HepG2 (cell line): Measurements from ENCODE around the gene STK11. TPM values are rescaled to one million over a fixed set of nuclear protein-coding genes. Genes with fewer than 3 reads are reported as not detected.

Experiments used
- ARNT ChIP-seq: fragments of 450-650 bp; IDR thresholded peaks from 2 replicates; pipeline ENCODE4 v1.6.1; 2017
- CBFB ChIP-seq: sonication (generic); formaldehyde crosslinking; IDR thresholded peaks from 2 replicates; pipeline ENCODE4 v1.4.0; 2020; ENCODE audit warnings: missing genetic modification reagents
- CBX2 ChIP-seq, 2 experiments: fragments of 200-600 bp in 1 of 2; sonication (generic); formaldehyde crosslinking in 1 of 2; IDR thresholded peaks; 2 replicates each; pipeline versions ENCODE4 v1.7.0 to v1.8.1; 2018 to 2022; ENCODE audit warnings: low read depth in 2 of 2, low read length in 1 of 2, mild to moderate bottlenecking in 1 of 2, missing genetic modification reagents in 1 of 2
- CBX5 ChIP-seq: sonication (generic); formaldehyde crosslinking; IDR thresholded peaks from 2 replicates; pipeline ENCODE4 v1.4.0; 2020; ENCODE audit warnings: missing genetic modification reagents, borderline replicate concordance
- FOXA3 ChIP-seq: IDR thresholded peaks from 2 replicates; pipeline ENCODE4 v1.6.1; 2016; ENCODE audit warnings: missing genetic modification reagents, missing compliant biosample characterization
- GLI4 ChIP-seq: sonication (generic); formaldehyde crosslinking; IDR thresholded peaks from 2 replicates; pipeline ENCODE4 v1.5.1; 2020; ENCODE audit warnings: missing genetic modification reagents, mild to moderate bottlenecking, moderate library complexity, borderline replicate concordance
- GZF1 ChIP-seq: sonication (generic); formaldehyde crosslinking; IDR thresholded peaks from 2 replicates; pipeline ENCODE4 v1.5.1; 2020; ENCODE audit warnings: mild to moderate bottlenecking, missing genetic modification reagents
- HOXA9 ChIP-seq: sonication (generic); formaldehyde crosslinking; IDR thresholded peaks from 2 replicates; pipeline ENCODE4 v1.8.1; 2022; ENCODE audit warnings: missing genetic modification reagents, mild to moderate bottlenecking, moderate library complexity, borderline replicate concordance
- MXD4 ChIP-seq: IDR thresholded peaks from 2 replicates; pipeline ENCODE4 v1.6.1; 2016; ENCODE audit warnings: mild to moderate bottlenecking, missing biosample characterization, missing genetic modification reagents
- SP140L ChIP-seq: sonication (generic); formaldehyde crosslinking; IDR thresholded peaks from 2 replicates; pipeline ENCODE4 v1.4.0; 2020; ENCODE audit warnings: missing genetic modification reagents, borderline replicate concordance
- SPEN ChIP-seq: sonication (generic); formaldehyde crosslinking; IDR thresholded peaks from 2 replicates; pipeline ENCODE4 v1.5.1; 2020; ENCODE audit warnings: low read depth, mild to moderate bottlenecking, missing genetic modification reagents
- YEATS4 ChIP-seq: sonication (generic); formaldehyde crosslinking; IDR thresholded peaks from 2 replicates; pipeline ENCODE4 v1.4.0; 2020; ENCODE audit warnings: missing genetic modification reagents, borderline replicate concordance
- ZNF121 ChIP-seq: sonication (generic); formaldehyde crosslinking; IDR thresholded peaks from 2 replicates; pipeline ENCODE4 v1.5.0; 2020; ENCODE audit warnings: mild to moderate bottlenecking, missing genetic modification reagents
- ZNF335 ChIP-seq: sonication (generic); formaldehyde crosslinking; IDR thresholded peaks from 2 replicates; pipeline ENCODE4 v1.4.0; 2020; ENCODE audit warnings: missing genetic modification reagents
- ZNF34 ChIP-seq: sonication (generic); formaldehyde crosslinking; IDR thresholded peaks from 2 replicates; pipeline ENCODE4 v1.4.0; 2020; ENCODE audit warnings: mild to moderate bottlenecking, missing genetic modification reagents, borderline replicate concordance
- ZNF567 ChIP-seq: sonication (generic); formaldehyde crosslinking; IDR thresholded peaks from 2 replicates; pipeline ENCODE4 v1.8.1; 2023; ENCODE audit warnings: mild to moderate bottlenecking, missing genetic modification reagents, borderline replicate concordance
- ZNF605 ChIP-seq: sonication (generic); formaldehyde crosslinking; IDR thresholded peaks from 2 replicates; pipeline ENCODE4 v1.8.0; 2022; ENCODE audit warnings: mild to moderate bottlenecking, missing genetic modification reagents
- polyA plus RNA-seq, 8 experiments: library from polyadenylated mRNA; depleted of rRNA in 3 of 8; stranded (reverse) in 7 of 8; unstranded in 1 of 8; fragments of >200 nt; fragmentation: Illumina TruSeq in 4 of 8; extraction: Trizol in 4 of 8; gene quantifications; 2 replicates each; pipeline versions ENCODE4 v1.2.1 to v1.2.3, GENCODE V29; 2011 to 2016; ENCODE audit warnings: low read depth in 4 of 8, missing spikeins in 1 of 8, mixed read lengths in 1 of 8; ENCODE audit not compliant: insufficient read depth in 1 of 8
- total RNA-seq, 5 experiments: library from RNA; depleted of rRNA; stranded (reverse); fragments of >200 nt; fragmentation: Illumina TruSeq; extraction: Trizol; gene quantifications; 2 replicates each; pipeline ENCODE4 v1.2.3, GENCODE V29; 2016; ENCODE audit warnings: low read depth in 1 of 5
- TF ChIP-seq, protein P1 (sequence below): sonication (generic); formaldehyde crosslinking; IDR thresholded peaks from 2 replicates; pipeline ENCODE4 v1.5.1; 2020; ENCODE audit warnings: missing genetic modification reagents, mild to moderate bottlenecking, borderline replicate concordance
- TF ChIP-seq, protein P2 (sequence below): sonication (generic); formaldehyde crosslinking; conservative IDR thresholded peaks from 2 replicates; pipeline ENCODE4 v1.8.0; 2022; ENCODE audit warnings: mild to moderate bottlenecking, moderate library complexity, missing genetic modification reagents
- TF ChIP-seq, protein P3 (sequence below): IDR thresholded peaks from 2 replicates; pipeline ENCODE4 v1.6.1; 2016; ENCODE audit warnings: missing biosample characterization, missing genetic modification reagents, low read depth
- TF ChIP-seq, protein P4 (sequence below): sonication (generic); formaldehyde crosslinking; IDR thresholded peaks from 2 replicates; pipeline ENCODE4 v1.5.0; 2020; ENCODE audit warnings: missing genetic modification reagents, mild to moderate bottlenecking, borderline replicate concordance

Gene STK11
- total and polyA plus RNA-seq, 2 of the 13 experiments (the other 11 are each of a cell fraction or from before 2014, with no cell fraction given), result 27.5 to 43.6 TPM

DNA sequence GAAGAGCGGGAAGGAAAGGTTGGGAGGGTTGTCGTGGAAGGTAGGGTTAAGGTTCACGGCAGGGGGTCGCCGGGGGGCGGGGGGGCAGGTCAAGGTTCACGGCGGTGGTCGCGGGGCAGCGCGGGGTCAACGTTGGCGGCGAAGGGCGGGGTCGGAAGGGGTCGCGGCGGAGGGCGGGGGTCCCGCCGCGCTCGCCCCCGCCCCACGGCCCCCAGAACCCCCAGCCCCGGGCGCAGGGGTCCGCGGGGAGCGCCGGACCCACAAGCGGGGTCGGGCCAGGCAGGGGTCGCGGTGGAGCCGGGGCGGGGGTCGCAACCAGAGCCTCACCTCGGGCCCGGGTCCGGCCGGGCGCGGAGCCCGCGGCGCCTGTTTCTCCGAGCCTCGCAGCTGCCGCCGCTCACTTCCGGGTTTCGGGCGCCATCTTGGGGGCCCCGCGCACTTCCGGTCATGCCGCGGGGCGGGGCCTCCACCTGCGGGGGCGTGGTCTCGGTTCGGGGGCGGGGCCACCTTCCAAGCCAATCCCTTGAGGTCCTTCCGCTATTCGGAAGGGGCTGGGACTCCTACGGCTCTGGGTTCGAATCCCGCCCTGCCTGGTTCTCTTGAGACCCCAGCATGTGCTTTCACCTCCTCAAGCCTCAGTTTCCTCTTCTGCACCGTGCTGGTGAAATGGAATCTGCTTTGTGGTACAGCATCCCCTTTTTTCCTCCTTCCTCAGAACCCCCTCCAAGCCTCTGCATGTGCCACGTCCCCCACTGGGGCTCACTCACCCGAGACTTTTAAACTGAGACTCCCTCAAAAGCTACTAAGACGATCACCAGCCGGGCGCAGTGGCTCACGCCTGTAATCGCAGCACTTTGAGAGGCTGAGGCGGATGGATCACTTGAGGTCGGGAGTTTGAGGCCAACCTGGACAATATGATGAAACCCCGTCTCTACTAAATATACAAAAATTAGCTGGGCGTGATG is 31.5 kb upstream of the STK11 start, which contains the start of gene SBNO2 (continued):
- TF ChIP-seq CBX5 (CRISPR knock-in tag) (no peak; the same call in 1 of the 2 replicates), ZNF34 (no peak), GZF1 (CRISPR knock-in tag) (no peak), HOXA9 (CRISPR knock-in tag) (no peak), GLI4 (CRISPR knock-in tag) (no peak), ZNF121 (no peak), ZNF605 (CRISPR knock-in tag) (no peak), ARNT (no peak), YEATS4 (CRISPR knock-in tag) (peak; percentile 71), FOXA3 (CRISPR knock-in tag) (no peak), CBFB (CRISPR knock-in tag) (0 out of 2 replicates have a peak, but pooled peaks have one; percentile 52), ZNF567 (CRISPR knock-in tag) (no peak), MXD4 (CRISPR knock-in tag) (no peak), SP140L (no peak), SPEN (CRISPR knock-in tag) (no peak), CBX2 (IDR thresholded peaks at IDR 0.05; ENCODE audit: low read depth, low read length) (no peak), CBX2 (CRISPR knock-in tag; IDR thresholded peaks at IDR 0.05; ENCODE audit: low read depth) (no peak), ZNF335 (CRISPR knock-in tag) (0 out of 2 replicates have a peak, but pooled peaks have one; percentile 22)
- TF ChIP-seq, protein P1, sequence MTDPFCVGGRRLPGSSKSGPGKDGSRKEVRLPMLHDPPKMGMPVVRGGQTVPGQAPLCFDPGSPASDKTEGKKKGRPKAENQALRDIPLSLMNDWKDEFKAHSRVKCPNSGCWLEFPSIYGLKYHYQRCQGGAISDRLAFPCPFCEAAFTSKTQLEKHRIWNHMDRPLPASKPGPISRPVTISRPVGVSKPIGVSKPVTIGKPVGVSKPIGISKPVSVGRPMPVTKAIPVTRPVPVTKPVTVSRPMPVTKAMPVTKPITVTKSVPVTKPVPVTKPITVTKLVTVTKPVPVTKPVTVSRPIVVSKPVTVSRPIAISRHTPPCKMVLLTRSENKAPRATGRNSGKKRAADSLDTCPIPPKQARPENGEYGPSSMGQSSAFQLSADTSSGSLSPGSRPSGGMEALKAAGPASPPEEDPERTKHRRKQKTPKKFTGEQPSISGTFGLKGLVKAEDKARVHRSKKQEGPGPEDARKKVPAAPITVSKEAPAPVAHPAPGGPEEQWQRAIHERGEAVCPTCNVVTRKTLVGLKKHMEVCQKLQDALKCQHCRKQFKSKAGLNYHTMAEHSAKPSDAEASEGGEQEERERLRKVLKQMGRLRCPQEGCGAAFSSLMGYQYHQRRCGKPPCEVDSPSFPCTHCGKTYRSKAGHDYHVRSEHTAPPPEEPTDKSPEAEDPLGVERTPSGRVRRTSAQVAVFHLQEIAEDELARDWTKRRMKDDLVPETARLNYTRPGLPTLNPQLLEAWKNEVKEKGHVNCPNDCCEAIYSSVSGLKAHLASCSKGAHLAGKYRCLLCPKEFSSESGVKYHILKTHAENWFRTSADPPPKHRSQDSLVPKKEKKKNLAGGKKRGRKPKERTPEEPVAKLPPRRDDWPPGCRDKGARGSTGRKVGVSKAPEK (CRISPR knock-in tag), result no peak
- TF ChIP-seq, protein P2, sequence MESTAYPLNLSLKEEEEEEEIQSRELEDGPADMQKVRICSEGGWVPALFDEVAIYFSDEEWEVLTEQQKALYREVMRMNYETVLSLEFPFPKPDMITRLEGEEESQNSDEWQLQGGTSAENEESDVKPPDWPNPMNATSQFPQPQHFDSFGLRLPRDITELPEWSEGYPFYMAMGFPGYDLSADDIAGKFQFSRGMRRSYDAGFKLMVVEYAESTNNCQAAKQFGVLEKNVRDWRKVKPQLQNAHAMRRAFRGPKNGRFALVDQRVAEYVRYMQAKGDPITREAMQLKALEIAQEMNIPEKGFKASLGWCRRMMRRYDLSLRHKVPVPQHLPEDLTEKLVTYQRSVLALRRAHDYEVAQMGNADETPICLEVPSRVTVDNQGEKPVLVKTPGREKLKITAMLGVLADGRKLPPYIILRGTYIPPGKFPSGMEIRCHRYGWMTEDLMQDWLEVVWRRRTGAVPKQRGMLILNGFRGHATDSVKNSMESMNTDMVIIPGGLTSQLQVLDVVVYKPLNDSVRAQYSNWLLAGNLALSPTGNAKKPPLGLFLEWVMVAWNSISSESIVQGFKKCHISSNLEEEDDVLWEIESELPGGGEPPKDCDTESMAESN (CRISPR knock-in tag), result no peak
- TF ChIP-seq, protein P3, sequence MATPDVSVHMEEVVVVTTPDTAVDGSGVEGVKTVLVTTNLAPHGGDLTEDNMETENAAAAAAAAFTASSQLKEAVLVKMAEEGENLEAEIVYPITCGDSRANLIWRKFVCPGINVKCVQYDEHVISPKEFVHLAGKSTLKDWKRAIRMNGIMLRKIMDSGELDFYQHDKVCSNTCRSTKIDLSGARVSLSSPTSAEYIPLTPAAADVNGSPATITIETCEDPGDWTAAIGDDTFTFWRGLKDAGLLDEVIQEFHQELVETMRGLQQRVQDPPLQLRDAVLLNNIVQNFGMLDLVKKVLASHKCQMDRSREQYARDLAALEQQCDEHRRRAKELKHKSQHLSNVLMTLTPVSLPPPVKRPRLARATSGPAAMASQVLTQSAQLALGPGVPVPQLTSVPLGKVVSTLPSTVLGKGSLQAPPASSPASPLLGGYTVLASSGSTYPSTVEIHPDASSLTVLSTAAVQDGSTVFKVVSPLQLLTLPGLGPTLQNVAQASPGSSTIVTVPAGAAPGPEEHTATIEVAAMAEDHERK, result no peak
- TF ChIP-seq, protein P4, sequence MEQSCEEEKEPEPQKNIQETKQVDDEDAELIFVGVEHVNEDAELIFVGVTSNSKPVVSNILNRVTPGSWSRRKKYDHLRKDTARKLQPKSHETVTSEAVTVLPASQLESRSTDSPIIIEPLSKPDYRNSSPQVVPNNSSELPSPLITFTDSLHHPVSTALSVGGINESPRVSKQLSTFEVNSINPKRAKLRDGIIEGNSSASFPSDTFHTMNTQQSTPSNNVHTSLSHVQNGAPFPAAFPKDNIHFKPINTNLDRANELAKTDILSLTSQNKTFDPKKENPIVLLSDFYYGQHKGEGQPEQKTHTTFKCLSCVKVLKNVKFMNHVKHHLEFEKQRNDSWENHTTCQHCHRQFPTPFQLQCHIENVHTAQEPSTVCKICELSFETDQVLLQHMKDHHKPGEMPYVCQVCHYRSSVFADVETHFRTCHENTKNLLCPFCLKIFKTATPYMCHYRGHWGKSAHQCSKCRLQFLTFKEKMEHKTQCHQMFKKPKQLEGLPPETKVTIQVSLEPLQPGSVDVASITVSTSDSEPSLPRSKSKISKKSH (CRISPR knock-in tag), result peak; percentile 33; the same call in 1 of the 2 replicates
